GM18873 (cell line): Measurements from ENCODE around the gene UNC45A.
"Not testable (repeated sequence)": the region's sequence is repeated elsewhere in the genome, so short reads cannot be mapped to it uniquely, and the experiment has no call there.

Experiments used
- ATAC-seq: cut with Tn5 transposase; IDR thresholded peaks from one replicate; pipeline ENCODE4 v1.9.1; 2021; ENCODE audit warnings: mild to moderate bottlenecking, moderate library complexity, moderate number of reproducible peaks; ENCODE audit not compliant: unreplicated experiment, low FRiP score

UNC45A gene

GRCh38 chr15:90903733-90904536 is 31.1 kb upstream of the UNC45A start:
- ATAC-seq = no peak

- no peak for ATAC-seq
Observed at GRCh38 chr15:90904746-90905145, 30.3 kb upstream of the UNC45A start.

GRCh38 chr15:90905306-90906180 is 29.5 kb upstream of the UNC45A start:
- no peak for ATAC-seq

- no peak for ATAC-seq
Observed at GRCh38 chr15:90906181-90906849, 28.8 kb upstream of the UNC45A start.

GRCh38 chr15:90907051-90907660 is 27.9 kb upstream of the UNC45A start:
- ATAC-seq = no peak

GRCh38 chr15:90907838-90908507 is 27.1 kb upstream of the UNC45A start:
- ATAC-seq = no peak

- ATAC-seq = not testable (repeated sequence)
Observed at GRCh38 chr15:90909449-90909848, 25.6 kb upstream of the UNC45A start.

GRCh38 chr15:90909976-90910375 is 25.1 kb upstream of the UNC45A start:
- ATAC-seq = no peak

- no peak for ATAC-seq
Observed at GRCh38 chr15:90910441-90911301, 24.4 kb upstream of the UNC45A start.

GRCh38 chr15:90911302-90911623 is 23.8 kb upstream of the UNC45A start:
- no peak for ATAC-seq

GRCh38 chr15:90911906-90912769 is 22.9 kb upstream of the UNC45A start:
- no peak for ATAC-seq

GRCh38 chr15:90912770-90913075 is 22.4 kb upstream of the UNC45A start:
- ATAC-seq = no peak

GRCh38 chr15:90913398-90913944 is 21.6 kb upstream of the UNC45A start:
- ATAC-seq = no peak

GRCh38 chr15:90914305-90915080 is 20.6 kb upstream of the UNC45A start:
- no peak for ATAC-seq

- ATAC-seq = no peak
Observed at GRCh38 chr15:90915216-90915807, 19.8 kb upstream of the UNC45A start.

- ATAC-seq = no peak
Observed at GRCh38 chr15:90915808-90916440, 19.2 kb upstream of the UNC45A start.

GRCh38 chr15:90916461-90916860 is 18.6 kb upstream of the UNC45A start:
- ATAC-seq = no peak
